IMR-90 (cell line): ENCODE data around the gene AGBL5. TPM values are rescaled to one million over a fixed set of nuclear protein-coding genes. Genes with fewer than 3 reads are reported as not detected.

Experiments
- ATAC-seq: fragments of 200-7000 bp; cut with Tn5 transposase; 2 replicates; pipeline ENCODE4 v1.9.1; 2020; ENCODE audit warnings: low read depth, mild to moderate bottlenecking, moderate library complexity
- BruUV-seq: library from RNA; stranded (reverse); fragments of 400-500 nt; replicated peaks from 2 replicates; lab custom pipeline; 2021; lab: Mats Ljungman, UMichigan
- CTCF ChIA-PET: fragments of 300-600 bp; formaldehyde crosslinking; extraction: SDS; loops from one replicate; lab custom pipeline; 2021; ENCODE audit warnings: antibody characterized with exemption; lab: Yijun Ruan, JAX
- POLR2A ChIA-PET: fragments of 300-600 bp; sonication (Branson Sonifier 250); formaldehyde crosslinking; loops from one replicate; lab custom pipeline; 2022; ENCODE audit warnings: antibody characterized with exemption; ENCODE audit not compliant: unreplicated experiment; lab: Charles Lee
- DNase-seq: peaks from one replicate; pipeline ENCODE4 v3.0.0; 2013
- H2AFZ ChIP-seq: replicated peaks from 2 replicates; pipeline ENCODE3; 2013; ENCODE audit warnings: low read length, mild to moderate bottlenecking; ENCODE audit not compliant: poor library complexity
- H2AK5ac ChIP-seq: 2 replicates; pipeline ENCODE4 v1.6.1; 2013; ENCODE audit warnings: low read depth, low read length, inconsistent platforms
- H2AK9ac ChIP-seq: replicated peaks from 2 replicates; pipeline ENCODE3; 2013; ENCODE audit warnings: mild to moderate bottlenecking, low read depth, low read length, moderate library complexity; ENCODE audit not compliant: poor library complexity
- H2BK120ac ChIP-seq: 2 replicates; pipeline ENCODE4 v1.6.1; 2013; ENCODE audit warnings: low read depth, low read length, inconsistent platforms
- H2BK15ac ChIP-seq: 3 replicates; pipeline ENCODE4 v1.6.1; 2013; ENCODE audit warnings: low read depth, low read length, inconsistent platforms
- H2BK20ac ChIP-seq: 2 replicates; pipeline ENCODE4 v1.6.1; 2013; ENCODE audit warnings: low read depth, mild to moderate bottlenecking, inconsistent platforms, low read length, moderate library complexity
- H2BK5ac ChIP-seq: 2 replicates; pipeline ENCODE4 v1.6.1; 2013; ENCODE audit warnings: mild to moderate bottlenecking, low read depth, low read length, inconsistent platforms; ENCODE audit not compliant: poor library complexity, severe bottlenecking
- H3K14ac ChIP-seq: replicated peaks from 2 replicates; pipeline ENCODE4 v1.6.1; 2013; ENCODE audit warnings: low read depth, low read length, inconsistent platforms
- H3K18ac ChIP-seq: 2 replicates; pipeline ENCODE4 v1.6.1; 2013; ENCODE audit warnings: low read depth, low read length, control low read depth
- H3K23ac ChIP-seq: 2 replicates; pipeline ENCODE4 v1.6.1; 2013; ENCODE audit warnings: low read depth, low read length, inconsistent platforms
- H3K27ac ChIP-seq: 2 replicates; pipeline ENCODE4 v1.5.1; 2013; ENCODE audit warnings: mild to moderate bottlenecking, control low read depth, low read length; ENCODE audit not compliant: insufficient read depth
- H3K27me3 ChIP-seq: 2 replicates; pipeline ENCODE4 v1.6.1; 2013; ENCODE audit warnings: low read length; ENCODE audit not compliant: control insufficient read depth, insufficient read depth
- H3K36me3 ChIP-seq: 2 replicates; pipeline ENCODE4 v1.6.1; 2013; ENCODE audit warnings: low read length, mixed read lengths; ENCODE audit not compliant: control insufficient read depth, insufficient read depth
- H3K4ac ChIP-seq: 2 replicates; pipeline ENCODE4 v1.6.1; 2013; ENCODE audit warnings: low read depth, low read length, inconsistent platforms
- H3K4me1 ChIP-seq: 2 replicates; pipeline ENCODE4 v1.6.1; 2013; ENCODE audit warnings: low read length, mixed read lengths; ENCODE audit not compliant: control insufficient read depth, insufficient read depth
- H3K4me2 ChIP-seq: 2 replicates; pipeline ENCODE4 v1.6.1; 2013; ENCODE audit warnings: low read depth, mild to moderate bottlenecking, control low read depth, low read length, moderate library complexity
- H3K4me3 ChIP-seq: 2 replicates; pipeline ENCODE4 v1.5.1; 2013; ENCODE audit warnings: low read depth, mild to moderate bottlenecking, control low read depth, low read length, moderate library complexity; ENCODE audit not compliant: insufficient read depth
- H3K56ac ChIP-seq: 2 replicates; pipeline ENCODE4 v1.6.1; 2013; ENCODE audit warnings: low read length, inconsistent platforms; ENCODE audit not compliant: insufficient read depth; ENCODE audit errors: extremely low read depth
- H3K79me1 ChIP-seq, 2 experiments: 2 replicates each; pipeline ENCODE4 v1.6.1; 2013; ENCODE audit warnings: low read length in 2 of 2, inconsistent platforms in 1 of 2, low read depth in 1 of 2
- H3K9ac ChIP-seq: 2 replicates; pipeline ENCODE4 v1.6.1; 2013; ENCODE audit warnings: low read depth, low read length, control low read depth
- H3K9me1 ChIP-seq: 2 replicates; pipeline ENCODE4 v1.6.1; 2013; ENCODE audit warnings: low read length, inconsistent platforms; ENCODE audit not compliant: insufficient read depth
- H3K9me3 ChIP-seq: 2 replicates; pipeline ENCODE4 v1.6.1; 2013; ENCODE audit warnings: low read length; ENCODE audit not compliant: control insufficient read depth, insufficient read depth
- H4K20me1 ChIP-seq: 2 replicates; pipeline ENCODE4 v1.6.1; 2013; ENCODE audit warnings: low read length, inconsistent platforms; ENCODE audit not compliant: insufficient read depth
- H4K5ac ChIP-seq: 2 replicates; pipeline ENCODE4 v1.6.1; 2013; ENCODE audit warnings: mild to moderate bottlenecking, low read depth, low read length, control low read depth
- H4K8ac ChIP-seq, 2 experiments: 2 replicates each; pipeline ENCODE4 v1.6.1; 2013; ENCODE audit warnings: low read depth in 2 of 2, low read length in 2 of 2, control low read depth in 1 of 2, inconsistent platforms in 1 of 2
- H4K91ac ChIP-seq: 2 replicates; pipeline ENCODE4 v1.6.1; 2013; ENCODE audit warnings: low read depth, low read length, inconsistent platforms; ENCODE audit not compliant: insufficient read depth
- BHLHE40 ChIP-seq: fragments of 150-350 bp; IDR thresholded peaks from 2 replicates; pipeline ENCODE4 v1.6.1; 2016; ENCODE audit warnings: mild to moderate bottlenecking, low read depth, low read length
- CEBPB ChIP-seq: IDR thresholded peaks from 2 replicates; pipeline ENCODE4 v1.6.1; 2012; ENCODE audit warnings: low read depth, low read length, improper control_type of control experiment
- MAFK ChIP-seq: IDR thresholded peaks from 2 replicates; pipeline ENCODE4 v1.6.1; 2012; ENCODE audit warnings: low read depth, low read length, improper control_type of control experiment
- MAZ ChIP-seq: IDR thresholded peaks from 2 replicates; pipeline ENCODE4 v1.6.1; 2012; ENCODE audit warnings: low read depth, mild to moderate bottlenecking, low read length, improper control_type of control experiment, moderate library complexity, borderline replicate concordance
- MXI1 ChIP-seq: IDR thresholded peaks from 2 replicates; pipeline ENCODE4 v1.6.1; 2012; ENCODE audit warnings: low read depth, mild to moderate bottlenecking, low read length, moderate library complexity, borderline replicate concordance
- POLR2A ChIP-seq: IDR thresholded peaks from 2 replicates; pipeline ENCODE4 v1.6.1; 2012; ENCODE audit warnings: mild to moderate bottlenecking, low read depth, low read length
- RCOR1 ChIP-seq: IDR thresholded peaks from 2 replicates; pipeline ENCODE4 v1.6.1; 2012; ENCODE audit warnings: mild to moderate bottlenecking, low read length, improper control_type of control experiment; ENCODE audit not compliant: insufficient replicate concordance
- RFX5 ChIP-seq: IDR thresholded peaks from 2 replicates; pipeline ENCODE4 v1.8.0; 2012; ENCODE audit warnings: low read depth, mild to moderate bottlenecking, low read length, moderate library complexity
- SMC3 ChIP-seq: fragments of 150-350 bp; IDR thresholded peaks from 2 replicates; pipeline ENCODE4 v1.6.1; 2016; ENCODE audit warnings: low read depth, mild to moderate bottlenecking, antibody characterized with exemption, low read length, moderate library complexity
- WGBS, 2 experiments: methylation state at CpG; one replicate each; pipeline versions ENCODE4 v1.1.5 to v1.1.7; 2013; ENCODE audit warnings: missing lambda C conversion rate in 2 of 2; ENCODE audit not compliant: insufficient read length in 1 of 2; ENCODE audit errors: extremely low coverage in 2 of 2; 5-methylcytosine and 5-hydroxymethylcytosine counted together
- dilution Hi-C: fragments of 300-500 bp; cut with HindIII; formaldehyde crosslinking; loops from one replicate; pipeline ENCODE4 v1.14.3; 2018; ENCODE audit warnings: low sequenced_read_pairs; ENCODE audit not compliant: unreplicated experiment
- in situ Hi-C: fragments of 300-500 bp; cut with MboI; formaldehyde crosslinking; loops from 3 replicates; pipeline ENCODE4 v1.14.3; 2019; ENCODE audit warnings: low sequenced_read_pairs, inconsistent platforms, mixed read lengths
- intact Hi-C: fragments of 100-400 bp; cut with micrococcal nuclease; formaldehyde crosslinking; loops from 2 replicates; pipeline ENCODE4 v1.10.0; 2022
- polyA plus RNA-seq, 3 experiments: library from polyadenylated mRNA; depleted of rRNA; stranded (reverse); fragments of >200 nt; gene quantifications; 2 replicates each; pipeline ENCODE4 v1.2.3, GENCODE V29; 2012; ENCODE audit warnings: low replicate concordance in 1 of 3
- total RNA-seq: library from RNA; depleted of rRNA; stranded (reverse); fragments of >200 nt; gene quantifications from 2 replicates; pipeline ENCODE4 v1.2.3, GENCODE V29; 2012
- TF ChIP-seq, protein P1 (sequence below): conservative IDR thresholded peaks from 2 replicates; pipeline ENCODE4 v1.5.1; 2012; ENCODE audit warnings: mild to moderate bottlenecking, low read depth, low read length, improper control_type of control experiment
- TF ChIP-seq, protein P2 (sequence below): fragments of 150-350 bp; IDR thresholded peaks from 2 replicates; pipeline ENCODE4 v1.6.1; 2016; ENCODE audit warnings: low read depth, mild to moderate bottlenecking, low read length, moderate library complexity, borderline replicate concordance

The AGBL5 gene
- total and polyA plus RNA-seq, 2 of the 4 experiments (the other 2 are of a cell fraction): 19.0 to 26.2 TPM

DNA sequence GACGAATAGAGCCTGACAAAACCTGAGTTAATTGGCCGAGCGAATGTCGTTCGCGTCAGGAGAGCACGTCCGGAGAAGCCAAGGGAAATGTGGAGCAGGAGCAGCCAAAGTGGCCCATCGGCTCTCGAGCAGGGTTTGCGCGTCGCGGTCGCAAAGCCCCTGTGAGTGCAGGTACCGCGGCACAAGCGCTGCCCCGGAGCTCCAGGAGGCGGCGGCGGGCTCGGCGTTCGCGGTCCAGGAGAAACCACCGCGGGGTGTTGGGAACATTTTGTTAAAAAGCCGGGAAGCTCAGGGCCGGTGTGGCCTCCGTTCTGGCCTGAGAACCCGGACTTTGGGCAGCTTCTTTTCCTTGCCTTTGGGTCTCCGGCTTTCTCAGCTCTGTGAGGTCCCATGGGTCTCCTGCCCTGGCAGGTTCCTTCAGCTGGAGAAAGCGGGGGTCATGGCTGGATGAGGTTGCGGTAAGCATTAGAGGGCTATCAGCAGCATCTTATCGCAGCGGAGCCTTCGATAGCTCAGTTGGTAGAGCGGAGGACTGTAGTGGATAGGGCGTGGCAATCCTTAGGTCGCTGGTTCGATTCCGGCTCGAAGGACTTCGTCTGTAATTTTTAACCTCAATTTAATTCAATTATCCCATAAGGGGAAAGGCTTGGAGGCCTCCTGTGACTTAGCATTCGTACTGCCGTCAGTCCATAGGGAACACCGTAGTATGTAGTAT, 1.0 kb upstream of the AGBL5 start (continued):
- TF ChIP-seq MAZ: peak; percentile 90
- peak; percentile 98 for TF ChIP-seq POLR2A
- peak; percentile 42 for TF ChIP-seq SMC3

DNA sequence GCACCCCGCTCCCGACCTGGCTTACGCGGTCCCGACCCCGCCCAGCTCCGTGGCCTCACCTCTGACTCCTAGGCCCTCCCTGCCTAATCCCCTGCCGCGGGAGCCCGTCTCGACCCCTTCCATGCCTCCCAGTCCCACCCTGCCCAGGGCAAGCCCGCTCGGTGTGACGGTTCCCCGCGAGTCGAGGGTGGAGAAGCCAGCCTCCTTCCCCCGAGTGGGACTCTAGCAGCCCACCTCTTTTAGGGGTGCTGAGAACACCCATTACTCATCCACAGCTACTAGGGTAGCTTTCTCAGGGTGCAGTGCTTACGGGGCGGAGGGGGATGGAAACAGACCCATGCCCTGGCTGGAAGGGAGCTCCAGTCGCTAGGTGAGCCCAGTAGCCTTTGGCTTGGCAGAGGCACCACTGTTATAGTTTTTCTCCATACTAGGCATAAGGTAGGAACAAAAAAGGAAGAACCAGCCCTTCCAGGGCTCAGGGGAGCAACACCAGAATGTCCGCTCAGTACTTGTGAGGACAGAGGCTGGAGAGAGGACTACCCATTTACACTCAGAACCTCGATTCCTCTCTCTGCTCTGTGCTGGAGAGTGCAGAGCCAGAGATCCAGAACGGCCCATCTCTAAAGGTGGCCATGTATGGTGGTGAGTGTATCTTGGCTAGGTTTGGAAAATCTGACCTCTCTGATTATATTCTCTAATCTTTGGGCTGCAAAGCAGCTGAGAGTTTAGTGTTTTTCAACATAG, 606 bp downstream of the AGBL5 start:
- peak overlapping the region; percentile 58 for H3K4ac ChIP-seq
- peak overlapping the region; percentile 72; the same call in 1 of the 2 replicates for H3K23ac ChIP-seq
- 8% methylated on average over 5 of the region's 24 CpGs; no CpG with 5 or more reads in 1 of the 2 experiments for WGBS, 2 experiments
- no peak for DNase-seq
- H4K91ac ChIP-seq: peak overlapping the region; percentile 30
- H3K27ac ChIP-seq: peak overlapping the region; percentile 78
- H2BK120ac ChIP-seq: 0 out of 2 replicates have a peak overlapping the region, but pooled peaks have one; percentile 12
- intact Hi-C loops: loop anchor here (2.0 kb wide), 1 partner anchor 19 kb away; the partner anchor contains the start of gene OST4
- no peak overlapping the region; the same call in 1 of the 2 replicates for H3K18ac ChIP-seq
- dilution Hi-C loops: no loop called here
- peaks cover 22% of the 10 kb centered on the region for H3K36me3 ChIP-seq
- peak overlapping the region; percentile 53 for H3K4me3 ChIP-seq
- peak overlapping the region; percentile 96 for H3K4me2 ChIP-seq
- H2BK20ac ChIP-seq: no peak overlapping the region
- peak overlapping the region; percentile 8 for H2BK5ac ChIP-seq
- ChIA-PET POLR2A (no interaction called here), CTCF (interaction anchor here (0.7 kb wide), 1 partner anchor 127 kb away, joined by 3 read pairs; no protein-coding TSS in a partner anchor)
- peaks cover 0 to 24% of the 10 kb centered on the region in 2 experiments; a peak in 2 of 4 replicates for H3K79me1 ChIP-seq
- no TSS peak for BruUV-seq
- no peaks in the 10 kb centered on the region for H3K27me3 ChIP-seq
- H2AK9ac ChIP-seq: peak overlapping the region; percentile 75
- peak overlapping the region; percentile 52 for H4K5ac ChIP-seq
- no peaks in the 10 kb centered on the region for H3K9me3 ChIP-seq
- peak overlapping the region; percentile 22 to 85; a peak in 2 of 4 replicates for H4K8ac ChIP-seq
- H2BK15ac ChIP-seq: no peak overlapping the region
- peak overlapping the region; percentile 47 for H2AK5ac ChIP-seq
- peak; percentile 0; the same call in 1 of the 2 replicates for ATAC-seq
- H3K4me1 ChIP-seq: peaks cover 5% of the 10 kb centered on the region
- peaks cover 13% of the 10 kb centered on the region for H4K20me1 ChIP-seq
- in situ Hi-C loops: no loop called here
- 0 out of 2 replicates have a peak overlapping the region, but pooled peaks have one; percentile 52 for H3K56ac ChIP-seq
- peak overlapping the region; percentile 83 for H3K9ac ChIP-seq
- H3K14ac ChIP-seq: peak overlapping the region; percentile 77
- H2AFZ ChIP-seq: peak overlapping the region; percentile 87
- peaks cover 9% of the 10 kb centered on the region for H3K9me1 ChIP-seq
- TF ChIP-seq RFX5 (no peak), MXI1 (no peak), BHLHE40 (no peak), POLR2A (no peak), RCOR1 (no peak), MAFK (no peak), MAZ (no peak), CEBPB (no peak)
- TF ChIP-seq, protein P1, sequence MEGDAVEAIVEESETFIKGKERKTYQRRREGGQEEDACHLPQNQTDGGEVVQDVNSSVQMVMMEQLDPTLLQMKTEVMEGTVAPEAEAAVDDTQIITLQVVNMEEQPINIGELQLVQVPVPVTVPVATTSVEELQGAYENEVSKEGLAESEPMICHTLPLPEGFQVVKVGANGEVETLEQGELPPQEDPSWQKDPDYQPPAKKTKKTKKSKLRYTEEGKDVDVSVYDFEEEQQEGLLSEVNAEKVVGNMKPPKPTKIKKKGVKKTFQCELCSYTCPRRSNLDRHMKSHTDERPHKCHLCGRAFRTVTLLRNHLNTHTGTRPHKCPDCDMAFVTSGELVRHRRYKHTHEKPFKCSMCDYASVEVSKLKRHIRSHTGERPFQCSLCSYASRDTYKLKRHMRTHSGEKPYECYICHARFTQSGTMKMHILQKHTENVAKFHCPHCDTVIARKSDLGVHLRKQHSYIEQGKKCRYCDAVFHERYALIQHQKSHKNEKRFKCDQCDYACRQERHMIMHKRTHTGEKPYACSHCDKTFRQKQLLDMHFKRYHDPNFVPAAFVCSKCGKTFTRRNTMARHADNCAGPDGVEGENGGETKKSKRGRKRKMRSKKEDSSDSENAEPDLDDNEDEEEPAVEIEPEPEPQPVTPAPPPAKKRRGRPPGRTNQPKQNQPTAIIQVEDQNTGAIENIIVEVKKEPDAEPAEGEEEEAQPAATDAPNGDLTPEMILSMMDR: no peak
- TF ChIP-seq, protein P2, sequence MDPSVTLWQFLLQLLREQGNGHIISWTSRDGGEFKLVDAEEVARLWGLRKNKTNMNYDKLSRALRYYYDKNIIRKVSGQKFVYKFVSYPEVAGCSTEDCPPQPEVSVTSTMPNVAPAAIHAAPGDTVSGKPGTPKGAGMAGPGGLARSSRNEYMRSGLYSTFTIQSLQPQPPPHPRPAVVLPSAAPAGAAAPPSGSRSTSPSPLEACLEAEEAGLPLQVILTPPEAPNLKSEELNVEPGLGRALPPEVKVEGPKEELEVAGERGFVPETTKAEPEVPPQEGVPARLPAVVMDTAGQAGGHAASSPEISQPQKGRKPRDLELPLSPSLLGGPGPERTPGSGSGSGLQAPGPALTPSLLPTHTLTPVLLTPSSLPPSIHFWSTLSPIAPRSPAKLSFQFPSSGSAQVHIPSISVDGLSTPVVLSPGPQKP: no peak
